ENCODE measurements around the gene DDI1. TPM values are rescaled to one million over a fixed set of nuclear protein-coding genes. Genes with fewer than 3 reads are reported as not detected.

DDI1 gene
- total RNA-seq, 1 experiment from 2014 or later, result not detected

- RAD21 ChIA-PET (ENCODE audit: low non-redundant PET in 1 of 2, low total read pairs in 2 of 2, uncharacterized antibody in 2 of 2, unreplicated experiment in 2 of 2), result no interaction called here
- Histone ChIP-seq H3K4me2 (ENCODE audit: low read length) (no peak overlapping the region), H3K9me2 (ENCODE audit: insufficient read depth) (no peaks in the 10 kb centered on the region), H3K27me3 (ENCODE audit: insufficient read depth, low read length) (no peaks in the 10 kb centered on the region), H3K79me2 (ENCODE audit: insufficient read depth, low read length) (no peaks in the 10 kb centered on the region), H3K4me3 (replicated peaks in 1 of 2; ENCODE audit: low read depth in 1 of 2, low read length in 2 of 2) (no peak overlapping the region), H3K4me1 (ENCODE audit: control insufficient read depth in 1 of 2, insufficient read depth in 2 of 2, low read length in 2 of 2) (no peaks in the 10 kb centered on the region), H3K27ac (ENCODE audit: low read depth, low read length) (no peak overlapping the region), H3K36me3 (ENCODE audit: control insufficient read depth in 1 of 2, insufficient read depth in 2 of 2, low read length in 2 of 2) (no peaks in the 10 kb centered on the region), H2AFZ (ENCODE audit: low read depth, low read length, poor library complexity, severe bottlenecking) (no peak overlapping the region), H3K9me3 (ENCODE audit: control insufficient read depth in 1 of 2, insufficient read depth in 1 of 2, low read depth in 1 of 2, low read length in 2 of 2) (no peaks in the 10 kb centered on the region), H4K20me1 (ENCODE audit: insufficient read depth) (no peaks in the 10 kb centered on the region), H3K9ac (ENCODE audit: low read length) (no peak overlapping the region)
- POLR2A ChIA-PET, result no interaction called here
- no TSS peak for BruUV-seq (replicated peaks)
- DNase-seq (ENCODE audit: low read depth, low spot score), result no peak
- TF ChIP-seq ATF3 (IDR thresholded peaks at IDR 0.05), result no peak
- no peak for TF ChIP-seq ELF1 (IDR thresholded peaks at IDR 0.05; ENCODE audit: borderline replicate concordance, low read depth)
- TF ChIP-seq REST (IDR thresholded peaks at IDR 0.05; ENCODE audit: low read depth), result no peak
- no peak for TF ChIP-seq FOSL1 (IDR thresholded peaks at IDR 0.05; ENCODE audit: low read depth)
- TF ChIP-seq CEBPB (IDR thresholded peaks at IDR 0.05; ENCODE audit: low read depth), result no peak
- TF ChIP-seq SP1 (IDR thresholded peaks at IDR 0.05; ENCODE audit: low read depth), result no peak
- no peak for TF ChIP-seq CBX3 (IDR thresholded peaks at IDR 0.05; ENCODE audit: low read depth)
- TF ChIP-seq EGR1 (IDR thresholded peaks at IDR 0.05; ENCODE audit: low read depth), result no peak
- TF ChIP-seq EZH2 (IDR thresholded peaks at IDR 0.05), result no peak
- no peak for TF ChIP-seq CTCF (IDR thresholded peaks at IDR 0.05 in 2 of 3, conservative IDR thresholded peaks at IDR 0.05 in 1 of 3; ENCODE audit: borderline replicate concordance in 1 of 3, insufficient read depth in 1 of 3, low read depth in 2 of 3, low read length in 2 of 3)
- no peak for TF ChIP-seq JUND (IDR thresholded peaks at IDR 0.05)
- TF ChIP-seq ZBTB33 (IDR thresholded peaks at IDR 0.05; ENCODE audit: extremely low read depth, insufficient replicate concordance, low read length), result no peak
- no peak for TF ChIP-seq RAD21 (IDR thresholded peaks at IDR 0.05; ENCODE audit: low read depth)
- no peak for TF ChIP-seq EZH2phosphoT487 (IDR thresholded peaks at IDR 0.05; ENCODE audit: borderline replicate concordance)
- TF ChIP-seq ZNF274 (IDR thresholded peaks at IDR 0.05; ENCODE audit: low read depth, low read length), result no peak
- no peak for TF ChIP-seq SIN3A (IDR thresholded peaks at IDR 0.05; ENCODE audit: low read depth)
- TF ChIP-seq ZFX (IDR thresholded peaks at IDR 0.05), result no peak
- intact Hi-C loops (cut with micrococcal nuclease), result no loop called here
- ATAC-seq, result no peak
- CTCF ChIA-PET, result no interaction called here
Observed at GRCh38 chr11:104060004-104060794, 23.8 kb downstream of the DDI1 start.

All from HCT116 (cell line).